GM18505 (cell line): ENCODE measurements around the gene ZNF718.
"Not testable (repeated sequence)": the region's sequence is repeated elsewhere in the genome, so short reads cannot be mapped to it uniquely, and the experiment has no call there.

Source experiments
- ATAC-seq: cut with Tn5 transposase; IDR thresholded peaks from one replicate; pipeline ENCODE4 v1.9.1; 2021; ENCODE audit not compliant: unreplicated experiment
- POLR2A ChIP-seq: IDR thresholded peaks from 4 replicates; pipeline ENCODE4 v1.6.1; 2011; ENCODE audit warnings: borderline replicate concordance; ENCODE audit not compliant: insufficient read depth, insufficient read length; ENCODE audit errors: extremely low read depth

Gene ZNF718

DNA sequence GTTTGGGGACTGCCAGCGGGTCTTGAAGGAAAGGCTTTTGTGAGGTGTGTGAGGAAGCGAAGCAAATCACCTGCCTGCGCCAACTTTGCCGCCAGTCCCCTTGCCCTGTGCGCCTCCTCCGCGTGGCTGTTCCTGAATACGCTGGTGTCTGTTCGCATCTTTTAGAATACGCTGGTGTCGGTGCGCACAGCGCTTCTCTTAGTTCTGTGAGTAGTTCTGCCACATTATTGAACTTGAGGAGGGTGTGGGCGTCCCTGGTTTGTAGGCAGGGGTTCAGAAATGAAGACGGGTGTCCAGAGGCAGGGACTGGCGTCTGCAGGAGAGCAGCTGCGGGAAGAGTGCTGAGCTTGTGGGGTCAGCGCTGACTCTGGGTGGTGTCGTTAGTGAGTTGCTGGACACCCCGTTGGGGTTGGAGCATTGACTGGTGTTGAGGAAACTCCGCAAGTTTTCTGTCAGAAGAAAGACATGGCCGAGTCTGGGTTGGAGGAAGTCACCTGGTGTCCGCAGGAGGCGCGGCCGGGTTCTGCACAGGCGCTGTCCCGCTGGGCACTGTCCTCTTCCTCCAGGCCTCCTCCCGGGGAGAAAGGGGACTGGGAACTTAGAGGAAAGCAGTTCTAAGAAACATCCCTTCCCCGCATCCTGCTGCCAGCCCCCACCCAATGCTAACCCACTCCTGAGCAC is 930 bp downstream of the ZNF718 start:
- ATAC-seq = peak; percentile 15
- no peak for TF ChIP-seq POLR2A

DNA sequence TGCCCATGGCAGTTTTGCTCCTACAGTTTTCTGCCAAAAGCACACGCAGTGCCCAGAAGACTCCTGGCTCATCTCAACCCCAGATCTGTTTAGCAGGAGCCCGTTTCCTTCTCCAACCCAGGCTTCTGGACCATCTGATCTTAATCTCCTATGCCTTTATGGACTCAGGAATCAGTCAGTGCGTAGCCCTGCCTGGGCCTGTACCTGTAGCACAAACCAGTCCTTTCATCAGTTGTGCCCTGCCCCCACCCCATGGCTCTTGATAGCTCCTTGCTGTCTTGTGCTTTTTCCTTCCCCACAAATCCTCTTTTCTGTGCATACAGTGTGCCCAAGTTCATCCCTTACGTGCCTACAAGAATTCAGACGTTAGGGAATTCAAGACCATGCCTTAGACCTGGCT is 1.5 kb downstream of the ZNF718 start:
- no peak for TF ChIP-seq POLR2A
- no peak for ATAC-seq

DNA sequence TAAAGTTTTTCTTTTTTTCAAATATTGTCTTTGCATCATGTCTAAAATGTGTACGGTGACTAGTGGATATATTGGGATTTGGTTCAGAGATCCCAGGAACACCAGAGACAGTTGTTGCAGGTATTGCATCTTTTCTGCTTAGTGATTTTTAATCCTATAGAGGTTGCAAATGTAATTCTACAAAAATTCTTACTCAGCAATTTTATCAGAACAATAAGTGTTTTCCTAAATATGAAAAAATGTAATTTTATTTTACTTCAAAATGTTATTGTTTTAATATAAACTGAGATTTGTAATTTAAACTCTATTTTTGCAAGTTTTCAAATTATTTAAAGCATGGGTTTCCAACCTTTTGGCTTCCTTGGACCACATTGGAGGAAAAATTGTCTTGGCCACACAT is 8.2 kb downstream of the ZNF718 start:
- no peak for TF ChIP-seq POLR2A

DNA sequence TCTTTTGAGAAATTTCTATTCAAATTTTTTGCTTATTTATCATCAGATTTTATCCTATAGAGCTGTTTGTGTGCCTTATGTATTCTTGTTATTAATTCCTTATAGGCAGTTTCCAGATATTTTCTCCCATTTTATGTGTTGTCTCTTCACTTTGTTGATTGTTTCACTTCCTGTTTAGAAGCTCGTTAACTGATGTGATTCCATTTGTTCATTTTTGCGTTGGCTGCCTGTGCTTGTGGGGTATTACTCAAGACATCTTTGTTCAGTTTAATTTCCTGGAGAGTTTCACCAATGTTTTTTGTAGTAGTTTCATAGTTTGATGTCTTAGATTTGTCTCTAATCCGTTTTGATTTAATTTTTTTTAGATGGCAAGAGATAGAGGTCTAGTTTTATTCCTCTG is 14.6 kb downstream of the ZNF718 start:
- no peak for ATAC-seq
- TF ChIP-seq POLR2A = no peak

More for the DNA sequence above, 8.2 kb downstream of the ZNF718 start:
- no peak for ATAC-seq

DNA sequence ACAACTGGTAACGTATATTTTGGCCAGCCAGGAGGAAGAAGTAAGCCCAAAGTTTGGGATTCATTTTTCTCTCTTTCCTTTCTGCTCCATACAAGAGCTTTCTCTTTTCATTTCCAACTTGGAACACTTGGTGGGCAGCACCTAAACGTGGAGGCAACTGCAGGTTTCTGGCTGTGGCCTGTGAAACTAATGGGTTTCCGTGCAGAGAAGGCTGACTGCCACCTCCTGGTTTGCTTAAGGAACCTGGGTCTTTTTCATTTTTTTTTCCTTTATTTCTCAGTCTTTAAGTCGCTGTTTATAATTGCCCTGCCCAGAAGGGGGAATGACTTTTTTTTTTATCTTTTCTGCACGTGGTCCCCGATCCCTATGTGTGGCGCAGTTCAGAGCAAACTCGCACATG is 15.4 kb downstream of the ZNF718 start:
- TF ChIP-seq POLR2A = no peak

DNA sequence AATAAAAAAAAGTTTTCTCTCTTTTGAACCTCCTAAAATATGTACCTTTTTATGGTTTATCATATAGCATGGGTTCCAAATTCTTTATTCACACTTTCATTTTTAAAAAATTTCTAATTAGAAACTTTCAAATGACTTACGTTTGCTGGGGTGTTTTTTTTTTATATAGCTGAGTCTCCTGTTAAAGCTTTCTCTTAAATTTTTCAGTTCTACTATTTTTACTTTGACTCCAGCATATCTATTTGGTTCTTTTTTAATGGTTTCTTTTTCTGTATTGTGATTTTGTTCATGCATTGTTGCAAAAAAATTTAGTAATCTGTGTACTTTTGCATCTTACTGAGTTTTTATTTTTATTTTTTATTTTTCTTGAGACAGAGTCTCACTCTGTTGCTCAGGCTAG is 22.3 kb downstream of the ZNF718 start:
- TF ChIP-seq POLR2A = no peak
- no peak for ATAC-seq

More for the DNA sequence above, 15.4 kb downstream of the ZNF718 start:
- no peak for ATAC-seq

DNA sequence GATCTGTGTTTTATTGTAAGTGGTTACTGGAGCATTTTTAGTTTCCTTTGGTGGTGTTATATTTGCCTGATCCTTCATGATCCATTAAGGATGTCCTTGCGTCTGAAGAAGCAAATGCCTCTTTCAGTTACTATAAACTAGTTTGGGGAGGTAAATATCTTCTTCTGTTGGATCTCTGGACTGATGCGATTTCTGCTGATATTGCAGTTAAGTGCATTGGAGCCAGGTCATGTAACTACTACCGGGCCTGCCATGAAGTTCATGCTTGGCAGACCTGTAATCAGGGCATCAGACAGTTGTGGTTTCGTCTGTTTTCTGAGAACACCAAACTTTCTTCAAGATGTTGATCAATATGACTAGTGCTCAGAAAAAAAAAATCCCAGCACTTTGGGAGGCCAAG is 22.9 kb downstream of the ZNF718 start:
- ATAC-seq = no peak
- no peak for TF ChIP-seq POLR2A

DNA sequence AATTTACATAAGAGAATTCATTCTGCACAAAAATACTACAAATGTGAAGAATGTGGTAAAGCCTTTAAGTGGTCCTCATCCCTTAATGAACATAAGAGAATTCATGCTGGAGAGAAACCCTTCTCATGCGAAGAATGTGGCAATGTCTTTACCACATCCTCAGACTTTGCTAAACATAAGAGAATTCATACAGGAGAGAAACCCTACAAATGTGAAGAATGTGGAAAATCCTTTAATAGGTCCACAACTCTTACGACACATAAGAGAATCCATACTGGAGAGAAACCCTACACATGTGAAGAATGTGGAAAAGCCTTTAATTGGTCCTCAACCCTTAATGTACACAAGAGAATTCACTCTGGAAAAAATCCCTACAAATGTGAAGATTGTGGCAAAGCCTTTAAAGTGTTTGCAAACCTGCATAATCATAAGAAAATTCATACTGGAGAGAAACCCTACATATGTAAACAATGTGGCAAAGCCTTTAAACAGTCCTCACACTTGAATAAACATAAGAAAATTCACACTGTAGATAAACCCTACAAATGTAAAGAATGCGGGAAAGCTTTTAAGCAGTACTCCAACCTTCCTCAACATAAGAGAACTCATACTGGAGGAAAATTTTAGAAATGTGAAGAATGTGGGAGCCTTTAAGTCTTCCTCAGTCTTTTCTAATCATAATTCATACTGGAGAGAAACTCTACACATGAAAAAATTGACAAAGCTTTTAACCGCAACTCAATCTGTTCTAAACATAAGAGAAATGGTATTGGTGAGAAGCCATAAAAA is 37.4 kb downstream of the ZNF718 start:
- no peak for ATAC-seq
- no peak for TF ChIP-seq POLR2A

DNA sequence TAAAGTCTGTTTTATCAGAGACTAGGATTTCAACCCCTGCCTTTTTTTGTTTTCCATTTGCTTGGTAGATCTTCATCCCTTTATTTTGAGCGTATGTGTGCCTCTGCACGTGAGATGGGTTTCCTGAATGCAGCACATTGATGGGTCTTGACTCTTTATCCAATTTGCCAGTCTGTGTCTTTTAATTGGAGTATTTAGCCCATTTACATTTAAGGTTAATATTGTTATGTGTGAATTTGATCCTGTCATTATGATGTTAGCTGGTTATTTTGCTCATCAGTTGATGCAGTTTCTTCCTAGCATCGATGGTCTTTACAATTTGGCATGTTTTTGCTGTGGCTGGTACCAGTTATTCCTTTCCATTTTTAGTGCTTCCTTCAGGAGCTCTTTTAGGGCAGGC is 45.3 kb downstream of the ZNF718 start:
- ATAC-seq = not testable (repeated sequence)

DNA sequence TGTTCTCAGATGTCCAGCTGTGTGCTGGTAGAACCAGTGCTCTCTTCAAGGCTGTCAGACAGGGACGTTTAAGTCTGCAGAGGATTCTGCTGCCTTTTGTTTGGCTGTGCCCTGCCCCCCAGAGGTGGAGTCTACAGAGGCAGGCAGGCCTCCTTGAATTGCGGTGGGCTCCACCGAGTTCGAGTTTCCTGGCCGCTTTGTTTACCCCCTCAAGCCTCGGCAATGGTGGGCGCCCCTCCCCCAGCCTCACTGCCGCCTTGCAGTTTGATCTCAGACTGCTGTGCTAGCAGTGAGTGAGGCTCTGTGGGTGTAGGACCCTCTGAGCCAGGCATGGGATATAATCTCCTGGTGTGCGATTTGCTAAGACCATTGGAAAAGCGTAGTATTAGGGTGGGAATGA is 47.0 kb downstream of the ZNF718 start:
- ATAC-seq = not testable (repeated sequence)

DNA sequence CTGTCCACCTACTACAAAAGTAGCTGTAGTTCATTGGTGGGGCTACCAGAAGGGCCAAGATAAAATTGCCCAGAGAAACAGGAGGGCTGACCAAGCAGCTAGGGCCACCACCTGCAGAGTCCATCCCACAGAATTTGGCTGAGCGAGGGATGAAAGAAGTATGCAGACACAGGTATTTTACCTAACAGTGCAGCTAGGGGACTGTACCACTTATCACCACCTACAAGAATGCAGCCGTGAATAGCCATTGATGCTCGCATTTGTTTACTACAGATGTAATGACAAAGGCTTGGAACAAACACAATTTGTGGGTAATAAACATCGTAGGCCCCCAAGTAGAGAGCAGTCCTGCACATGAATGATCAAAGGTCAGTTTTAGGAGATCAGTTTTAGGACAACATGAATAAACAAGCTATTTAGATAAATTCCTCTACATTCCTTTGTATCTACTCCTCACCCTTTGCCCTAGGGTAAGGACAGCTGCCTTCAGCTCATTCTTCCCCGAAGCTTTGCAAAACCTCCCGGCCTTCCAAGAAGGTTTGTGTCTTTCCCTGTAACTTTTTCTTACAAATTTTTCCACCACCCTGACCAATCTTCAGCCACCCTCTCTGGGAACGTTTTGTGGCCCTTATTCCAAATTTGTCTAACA is 49.5 kb downstream of the ZNF718 start:
- ATAC-seq = no peak
- no peak for TF ChIP-seq POLR2A

DNA sequence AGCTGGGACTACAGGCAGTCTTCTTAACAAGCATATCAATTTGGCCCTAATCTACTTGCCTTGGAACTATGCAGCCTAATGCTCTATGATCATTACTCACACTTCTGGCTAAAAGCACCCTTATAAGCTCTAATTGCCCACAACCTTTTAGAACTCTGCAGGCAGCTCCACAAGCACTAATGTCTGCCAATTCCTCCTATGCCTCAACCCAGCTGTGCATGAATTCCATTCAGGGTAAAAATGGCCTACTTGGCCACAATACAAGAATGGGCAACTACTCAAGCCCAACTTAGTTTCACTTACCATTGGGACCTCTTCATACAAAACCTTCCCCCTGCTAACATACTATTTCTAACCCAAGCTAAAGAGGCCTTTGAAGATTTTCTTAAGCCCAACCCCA is 51.7 kb downstream of the ZNF718 start:
- no peak for TF ChIP-seq POLR2A
- no peak for ATAC-seq

DNA sequence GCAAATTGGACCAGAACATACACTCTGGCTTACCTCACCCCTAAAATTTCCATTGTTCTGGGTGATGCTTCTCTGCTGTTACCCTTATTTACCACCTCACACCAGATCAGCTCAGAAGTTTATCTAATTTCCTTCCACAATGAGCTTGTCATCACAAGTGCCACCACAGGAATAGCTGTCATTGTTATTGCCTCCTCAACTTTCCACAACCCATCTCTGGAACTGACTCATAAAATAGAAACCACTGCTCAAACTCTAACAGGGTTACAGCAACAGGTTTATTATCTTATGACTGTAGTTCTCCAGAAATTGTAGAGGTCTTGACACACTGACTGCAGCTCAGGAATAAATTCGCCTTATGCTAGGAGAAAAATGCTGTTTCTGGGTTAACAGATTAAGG is 52.7 kb downstream of the ZNF718 start:
- ATAC-seq = no peak
- TF ChIP-seq POLR2A = no peak

DNA sequence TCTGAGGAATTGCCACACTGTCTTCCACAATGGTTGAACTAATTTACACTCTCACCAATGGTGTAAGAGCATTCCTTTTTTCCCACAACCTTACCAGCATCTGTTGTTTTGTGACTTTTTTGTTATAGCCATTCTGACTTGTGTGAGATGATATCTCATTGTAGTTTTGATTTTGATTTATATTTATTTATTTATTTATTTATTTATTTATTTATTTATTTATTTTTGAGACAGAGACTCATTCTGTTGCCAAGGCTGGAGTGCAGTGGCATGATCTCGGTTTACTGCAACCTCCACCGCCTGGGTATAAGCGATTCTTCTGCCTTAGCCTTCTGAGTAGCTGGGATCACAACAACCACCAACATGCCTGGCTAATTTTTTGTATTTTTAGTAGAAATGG is 57.9 kb downstream of the ZNF718 start:
- not testable (repeated sequence) for ATAC-seq
